ENCODE results near the gene CSGALNACT2.

DNA sequence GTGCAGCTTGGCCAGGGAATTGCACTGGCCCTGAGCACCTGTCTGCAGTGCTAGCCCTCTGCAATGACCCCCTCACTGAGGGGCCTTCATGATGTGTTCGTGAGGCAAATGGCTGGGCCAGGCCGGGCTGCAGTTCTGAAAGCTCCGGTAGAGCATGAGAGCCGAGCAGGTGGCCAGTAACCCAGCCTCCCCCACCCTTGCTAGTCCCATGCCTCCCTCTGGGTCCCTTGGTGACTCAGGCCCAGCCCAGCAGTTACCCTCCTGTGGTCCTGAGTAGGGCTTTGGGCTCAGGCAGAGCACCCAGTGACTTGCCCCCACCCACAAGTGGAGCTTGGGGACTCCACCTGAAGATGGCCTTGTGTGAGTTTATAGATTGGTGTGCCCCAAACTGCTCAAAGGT, 16.1 kb upstream of the CSGALNACT2 start:
- TF ChIP-seq CTCF (IDR thresholded peaks at IDR 0.05) (no peak), POLR2A (IDR thresholded peaks at IDR 0.05) (no peak)
